ENCODE data around the gene WDFY2. TPM values are rescaled to one million over a fixed set of nuclear protein-coding genes. Genes with fewer than 3 reads are reported as not detected.

Gene WDFY2
- total and polyA plus RNA-seq, 2 of the 8 experiments (the other 6 are each of a cell fraction or from before 2014, with no cell fraction given), result 13.9 to 29.0 TPM

DNA sequence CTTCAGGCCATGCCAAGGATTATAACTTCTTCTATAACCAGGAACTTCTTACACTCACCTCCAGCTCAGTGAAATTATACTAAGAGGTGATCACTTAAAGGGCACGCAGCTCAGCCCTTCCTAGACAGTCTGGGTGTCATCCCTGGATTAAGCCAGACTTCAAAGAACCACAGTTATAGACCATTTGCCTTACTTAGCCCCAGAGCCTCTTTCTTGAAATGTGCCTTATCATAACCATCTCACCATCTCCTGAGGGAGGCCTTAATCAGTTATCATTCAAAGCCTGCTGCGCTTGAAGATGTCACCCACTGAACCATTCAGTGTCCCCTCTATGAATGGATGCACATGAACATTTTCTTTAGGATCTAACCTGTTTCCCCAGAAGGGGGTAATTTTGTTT, 229.8 kb downstream of the WDFY2 start:
- POLR2A ChIA-PET (ENCODE audit: partially characterized antibody), result interaction anchor here (0.8 to 1.9 kb wide), 2 partner anchors 8 to 11 kb away, joined by 3 to 5 read pairs; no protein-coding TSS in a partner anchor
- Histone ChIP-seq H3K4me3 (ENCODE audit: extremely low read depth in 1 of 4, insufficient read depth in 2 of 4, low read depth in 3 of 4, low read length in 4 of 4) (no peak overlapping the region), H3K18ac (ENCODE audit: extremely low read depth, low read length) (no peak overlapping the region), H3K9me3 (ENCODE audit: insufficient read depth in 2 of 2, low read depth in 1 of 2, low read length in 1 of 2) (no peaks in the 10 kb centered on the region), H3K27ac (ENCODE audit: low read depth, low read length) (no peak overlapping the region), H2BK120ac (replicated peaks; ENCODE audit: low read depth, low read length) (no peak overlapping the region), H3K4ac (replicated peaks; ENCODE audit: insufficient read length, low read depth, low read length) (no peak overlapping the region), H3K9ac (replicated peaks in 1 of 4; ENCODE audit: extremely low read depth in 1 of 4, low read depth in 3 of 4, low read length in 3 of 4) (no peak overlapping the region), H2AFZ (ENCODE audit: low read length) (no peak overlapping the region), H3K4me2 (ENCODE audit: insufficient read depth in 1 of 2, low read depth in 2 of 2, low read length in 2 of 2) (no peak overlapping the region), H2BK20ac (ENCODE audit: low read length) (no peak overlapping the region), H3K14ac (ENCODE audit: insufficient read length) (no peak overlapping the region), H3K23ac (ENCODE audit: insufficient read length) (no peak overlapping the region), H3K56ac (replicated peaks; ENCODE audit: insufficient read length, low read depth, low read length) (no peak overlapping the region), H4K5ac (ENCODE audit: insufficient read length, low read depth, low read length) (no peak overlapping the region), H4K8ac (ENCODE audit: extremely low read depth, insufficient read depth, low read length) (no peak overlapping the region), H4K91ac (replicated peaks; ENCODE audit: insufficient read length, low read length) (no peak overlapping the region), H2BK5ac (ENCODE audit: low read depth, low read length) (no peak overlapping the region), H4K20me1 (replicated peaks in 1 of 2; ENCODE audit: control insufficient read depth in 1 of 2, insufficient read depth in 2 of 2, low read length in 2 of 2) (no peaks in the 10 kb centered on the region), H2AK5ac (ENCODE audit: low read depth, low read length) (no peak overlapping the region), H2BK15ac (ENCODE audit: low read length) (no peak overlapping the region), H2BK12ac (ENCODE audit: low read depth, low read length) (no peak overlapping the region), H3K36me3 (ENCODE audit: control insufficient read depth in 2 of 4, insufficient read depth in 4 of 4, low read length in 3 of 4) (no peaks in the 10 kb centered on the region), H3K4me1 (replicated peaks in 1 of 4; ENCODE audit: control insufficient read depth in 3 of 4, insufficient read depth in 4 of 4, low read length in 3 of 4) (peaks cover 0 to 11% (median 5%) of the 10 kb centered on the region in 4 experiments; a peak in 5 of 7 replicates), H3K27me3 (replicated peaks in 1 of 4; ENCODE audit: control insufficient read depth in 3 of 4, extremely low read depth in 1 of 4, insufficient read depth in 3 of 4, low read length in 3 of 4) (peaks cover 0 to 1% (median 0%) of the 10 kb centered on the region in 4 experiments; a peak in 2 of 7 replicates), H3K79me2 (ENCODE audit: control insufficient read depth in 1 of 2, insufficient read depth in 2 of 2, low read length in 2 of 2) (no peaks in the 10 kb centered on the region), H3K79me1 (ENCODE audit: low read depth, low read length) (no peaks in the 10 kb centered on the region), H3K23me2 (ENCODE audit: low read depth, low read length) (no peaks in the 10 kb centered on the region)
- CTCF ChIA-PET (ENCODE audit: partially characterized antibody), result interaction anchor here (0.6 to 7.5 kb wide), 23 partner anchors 8 to 632 kb away, joined by 3 to 105 read pairs (median 4); partner anchors contain the start of genes NEK5 and TMEM272
- FAIRE-seq (no peak), DNase-seq (ENCODE audit: low read depth in 1 of 2, low spot score in 2 of 2) (no peak)
- WGBS, 2 experiments (ENCODE audit: extremely low coverage in 1 of 2, insufficient coverage in 1 of 2, insufficient read length in 1 of 2, insufficient replicate concordance in 2 of 2, low coverage in 1 of 2, low lambda C conversion rate in 2 of 2, missing lambda C conversion rate in 1 of 2), result 82% methylated on average over 2 of the region's 2 CpGs; no CpG with 5 or more reads in 1 of the 2 experiments
- no peak for TF ChIP-seq PHF8 (conservative IDR thresholded peaks at IDR 0.05; ENCODE audit: low read depth, low read length)
- TF ChIP-seq BRCA1 (IDR thresholded peaks at IDR 0.05; ENCODE audit: low read depth, low read length), result no peak
- no peak for TF ChIP-seq RFX5 (IDR thresholded peaks at IDR 0.05; ENCODE audit: borderline replicate concordance, low read depth, low read length)
- TF ChIP-seq CHD2 (IDR thresholded peaks at IDR 0.05; ENCODE audit: low read length), result no peak
- TF ChIP-seq CEBPB (IDR thresholded peaks at IDR 0.05; ENCODE audit: low read depth, low read length), result no peak
- TF ChIP-seq JUN (IDR thresholded peaks at IDR 0.05; ENCODE audit: low read depth, low read length), result no peak
- TF ChIP-seq EGR1 (IDR thresholded peaks at IDR 0.05; ENCODE audit: borderline replicate concordance, low read depth, low read length), result no peak
- no peak for TF ChIP-seq MAFK (IDR thresholded peaks at IDR 0.05; ENCODE audit: low read depth, low read length)
- TF ChIP-seq EP300 (IDR thresholded peaks at IDR 0.05; ENCODE audit: borderline replicate concordance in 1 of 2, low read depth in 2 of 2, low read length in 2 of 2), result no peak
- no peak for TF ChIP-seq YY1 (IDR thresholded peaks at IDR 0.05; ENCODE audit: low read depth, low read length)
- no peak for TF ChIP-seq FOSL1 (IDR thresholded peaks at IDR 0.05; ENCODE audit: insufficient read depth, low read depth, low read length)
- TF ChIP-seq RNF2 (IDR thresholded peaks at IDR 0.05; ENCODE audit: borderline replicate concordance, low read depth, low read length, missing control alignments, poor library complexity, severe bottlenecking), result no peak
- TF ChIP-seq, protein P1, sequence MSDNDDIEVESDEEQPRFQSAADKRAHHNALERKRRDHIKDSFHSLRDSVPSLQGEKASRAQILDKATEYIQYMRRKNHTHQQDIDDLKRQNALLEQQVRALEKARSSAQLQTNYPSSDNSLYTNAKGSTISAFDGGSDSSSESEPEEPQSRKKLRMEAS (IDR thresholded peaks at IDR 0.05), result no peak
- TF ChIP-seq EZH2 (IDR thresholded peaks at IDR 0.05; ENCODE audit: low read depth, low read length, severe bottlenecking), result no peak

All from H1 (cell line).